GM06990 (cell line): ENCODE results near the gene HES4.

Experiments used
- DNase-seq: peaks from one replicate; pipeline ENCODE4 v3.0.0-alpha.2; 2011; ENCODE audit not compliant: insufficient read length; ENCODE audit errors: extremely low read depth
- H3K27me3 ChIP-seq: replicated peaks from 2 replicates; pipeline ENCODE4 v1.6.0; 2011; ENCODE audit warnings: low read length; ENCODE audit not compliant: control insufficient read depth, insufficient read depth
- H3K36me3 ChIP-seq: 2 replicates; pipeline ENCODE4 v1.5.1; 2011; ENCODE audit warnings: low read length; ENCODE audit not compliant: control insufficient read depth, insufficient read depth
- H3K4me3 ChIP-seq: replicated peaks from 2 replicates; pipeline ENCODE4 v1.5.1; 2011; ENCODE audit warnings: low read depth, mild to moderate bottlenecking, control low read depth, low read length
- TF ChIP-seq, protein P1 (sequence below): IDR thresholded peaks from 2 replicates; pipeline ENCODE4 v1.5.1; 2011; ENCODE audit warnings: low read length, control low read depth, mild to moderate bottlenecking, inconsistent platforms; ENCODE audit not compliant: insufficient read depth, poor library complexity, severe bottlenecking

HES4 gene

GRCh38 chr1:966704-967300 lies 33.1 kb downstream of the HES4 start:
- Histone ChIP-seq H3K36me3 (peaks cover 2% of the 10 kb centered on the region; the same call in 1 of the 2 replicates), H3K27me3 (no peaks in the 10 kb centered on the region), H3K4me3 (peak overlapping the region; percentile 69)
- peak; percentile 75 for DNase-seq
- TF ChIP-seq, protein P1, sequence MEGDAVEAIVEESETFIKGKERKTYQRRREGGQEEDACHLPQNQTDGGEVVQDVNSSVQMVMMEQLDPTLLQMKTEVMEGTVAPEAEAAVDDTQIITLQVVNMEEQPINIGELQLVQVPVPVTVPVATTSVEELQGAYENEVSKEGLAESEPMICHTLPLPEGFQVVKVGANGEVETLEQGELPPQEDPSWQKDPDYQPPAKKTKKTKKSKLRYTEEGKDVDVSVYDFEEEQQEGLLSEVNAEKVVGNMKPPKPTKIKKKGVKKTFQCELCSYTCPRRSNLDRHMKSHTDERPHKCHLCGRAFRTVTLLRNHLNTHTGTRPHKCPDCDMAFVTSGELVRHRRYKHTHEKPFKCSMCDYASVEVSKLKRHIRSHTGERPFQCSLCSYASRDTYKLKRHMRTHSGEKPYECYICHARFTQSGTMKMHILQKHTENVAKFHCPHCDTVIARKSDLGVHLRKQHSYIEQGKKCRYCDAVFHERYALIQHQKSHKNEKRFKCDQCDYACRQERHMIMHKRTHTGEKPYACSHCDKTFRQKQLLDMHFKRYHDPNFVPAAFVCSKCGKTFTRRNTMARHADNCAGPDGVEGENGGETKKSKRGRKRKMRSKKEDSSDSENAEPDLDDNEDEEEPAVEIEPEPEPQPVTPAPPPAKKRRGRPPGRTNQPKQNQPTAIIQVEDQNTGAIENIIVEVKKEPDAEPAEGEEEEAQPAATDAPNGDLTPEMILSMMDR = no peak

DNA sequence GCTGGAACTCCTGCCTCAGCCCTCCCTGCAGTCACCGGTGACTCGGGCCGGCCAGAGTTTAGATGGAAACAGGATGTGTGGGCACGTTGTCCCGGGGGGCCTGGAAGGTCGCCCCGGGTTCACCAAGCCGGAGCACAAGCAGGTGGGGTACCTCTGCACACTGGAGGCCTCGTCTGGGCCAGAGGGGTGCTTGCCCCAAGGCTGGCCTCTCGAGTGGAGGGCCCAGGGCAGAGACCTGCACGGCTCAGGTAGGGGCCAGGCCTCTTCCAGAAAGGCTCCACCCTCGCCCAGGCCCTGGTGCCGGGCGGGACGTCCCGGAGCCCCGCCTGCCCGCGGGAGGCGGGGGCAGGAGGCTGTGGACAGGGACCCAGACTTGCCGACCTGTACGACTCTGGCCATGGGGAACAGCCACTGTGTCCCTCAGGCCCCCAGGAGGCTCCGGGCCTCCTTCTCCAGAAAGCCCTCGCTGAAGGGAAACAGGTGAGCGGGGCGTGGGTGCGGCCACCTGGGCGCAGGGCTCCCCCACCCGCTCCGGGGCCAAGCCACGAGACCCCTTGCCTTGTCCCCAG lies 33.7 kb downstream of the HES4 start, which contains the start of gene PLEKHN1:
TSS of gene PLEKHN1 (plus strand) at position 348 of the 569 bp plus-strand sequence. CDS start at position 398, 50 bp downstream.
- H3K4me3 ChIP-seq = peak within 1 kb of the TSS; percentile 69
- TF ChIP-seq, protein P1 = no peak
- H3K27me3 ChIP-seq = no peaks in the 10 kb centered on the region
- DNase-seq = no peak
- peaks cover 2% of the 10 kb centered on the region; the same call in 1 of the 2 replicates for H3K36me3 ChIP-seq

- Histone ChIP-seq H3K27me3 (no peaks in the 10 kb centered on the region), H3K4me3 (no peak overlapping the region), H3K36me3 (peaks cover 2% of the 10 kb centered on the region; the same call in 1 of the 2 replicates)
- TF ChIP-seq, protein P1 = no peak
- no peak for DNase-seq
Observed at GRCh38 chr1:965526-966134, 34.3 kb downstream of the HES4 start.

GRCh38 chr1:964691-965525 lies 35.0 kb downstream of the HES4 start:
- TF ChIP-seq, protein P1 = no peak
- Histone ChIP-seq H3K4me3 (no peak overlapping the region), H3K27me3 (no peaks in the 10 kb centered on the region), H3K36me3 (peaks cover 2% of the 10 kb centered on the region; the same call in 1 of the 2 replicates)
- no peak for DNase-seq

- Histone ChIP-seq H3K4me3 (no peak overlapping the region), H3K36me3 (peaks cover 2% of the 10 kb centered on the region; the same call in 1 of the 2 replicates), H3K27me3 (no peaks in the 10 kb centered on the region)
- no peak for DNase-seq
- TF ChIP-seq, protein P1 = no peak
Observed at GRCh38 chr1:963746-964525, 36.0 kb downstream of the HES4 start.
